ENCODE results near the gene SRGAP3.
"Not testable (repeated sequence)": the region's sequence is repeated elsewhere in the genome, so short reads cannot be mapped to it uniquely, and the experiment has no call there.

The SRGAP3 gene

DNA sequence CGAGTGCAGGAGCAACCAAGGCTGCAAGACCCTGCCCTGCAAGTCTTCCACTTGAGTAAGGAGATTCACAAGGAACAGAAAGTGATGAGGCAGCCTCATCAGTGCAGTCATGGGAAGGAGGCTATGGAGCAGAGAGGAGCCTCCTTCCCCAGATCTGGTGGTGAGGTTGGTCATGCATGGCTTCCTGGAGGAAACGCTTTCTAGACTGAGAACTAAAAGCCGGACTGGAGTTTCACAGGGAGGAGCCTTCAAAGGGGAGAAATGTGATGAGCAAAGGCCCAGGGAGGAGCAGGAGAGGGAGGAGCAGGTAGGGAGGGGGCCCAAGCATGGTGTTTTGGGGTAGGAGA, 139.9 kb downstream of the SRGAP3 start:
- no peak for DNase-seq

- DNase-seq = no peak
Observed at GRCh38 chr3:9108876-9109567, 140.4 kb downstream of the SRGAP3 start.

- DNase-seq = no peak
Observed at GRCh38 chr3:9107738-9108137, 141.7 kb downstream of the SRGAP3 start.

GRCh38 chr3:9105421-9105820, 144.0 kb downstream of the SRGAP3 start:
- no peak for DNase-seq

DNA sequence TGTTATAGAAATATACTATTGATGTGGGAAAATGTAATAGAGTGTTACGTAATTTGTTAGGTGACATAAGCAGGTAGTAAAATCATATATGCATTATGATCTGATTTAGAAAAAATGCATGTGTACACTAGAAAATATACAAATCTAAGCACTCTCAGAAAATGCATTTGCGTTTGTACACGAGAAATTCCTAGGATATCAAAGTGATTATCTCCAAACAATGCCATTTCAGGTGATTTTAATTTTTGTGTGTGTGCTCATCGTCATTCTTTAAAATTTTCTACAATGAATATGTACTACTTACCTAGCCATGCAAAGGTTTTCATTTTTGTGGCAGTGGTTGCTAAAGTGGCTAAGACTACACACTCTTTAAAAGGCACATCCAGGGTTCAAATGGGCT, 145.3 kb downstream of the SRGAP3 start:
- no peak for DNase-seq

GRCh38 chr3:9102240-9102981, 147.0 kb downstream of the SRGAP3 start:
- DNase-seq = no peak

DNA sequence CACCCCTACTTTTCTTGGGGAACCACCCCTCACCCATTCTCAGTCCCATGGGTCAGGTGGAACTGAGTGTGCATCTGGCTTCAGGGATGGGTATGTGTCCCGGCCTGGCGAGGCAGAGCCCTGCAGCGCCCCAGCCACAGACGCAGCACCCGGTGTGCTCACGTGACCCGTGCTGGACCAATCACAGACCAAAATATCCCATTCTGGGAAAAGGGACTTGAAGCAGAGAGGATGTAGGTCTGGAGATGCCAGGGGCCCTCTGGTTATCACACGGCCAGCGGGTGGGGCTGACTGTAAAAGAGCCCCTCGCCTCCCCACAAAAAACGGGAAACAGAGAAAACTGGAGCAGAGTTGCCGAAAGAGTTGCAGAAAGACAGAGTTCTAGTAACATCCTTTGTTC, 148.2 kb downstream of the SRGAP3 start:
- DNase-seq = no peak

DNA sequence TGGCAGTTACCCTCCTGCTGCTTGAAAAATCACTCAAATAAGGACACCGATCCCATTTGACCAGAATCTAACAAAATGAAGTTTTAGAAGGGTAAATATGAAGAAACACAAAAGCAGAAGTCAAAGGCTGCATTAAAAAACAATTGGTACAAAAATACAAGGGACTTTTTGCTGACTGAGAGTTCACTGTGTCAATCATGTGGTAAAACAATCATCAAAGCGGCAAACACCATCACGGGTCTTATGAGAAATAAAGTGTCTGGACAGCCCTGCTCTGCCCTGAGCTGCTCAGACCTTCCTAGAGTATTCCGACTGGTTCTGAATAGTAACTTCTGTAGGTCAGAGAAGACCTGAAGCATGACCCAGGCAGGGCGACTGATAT, 148.9 kb downstream of the SRGAP3 start:
- no peak for DNase-seq

DNA sequence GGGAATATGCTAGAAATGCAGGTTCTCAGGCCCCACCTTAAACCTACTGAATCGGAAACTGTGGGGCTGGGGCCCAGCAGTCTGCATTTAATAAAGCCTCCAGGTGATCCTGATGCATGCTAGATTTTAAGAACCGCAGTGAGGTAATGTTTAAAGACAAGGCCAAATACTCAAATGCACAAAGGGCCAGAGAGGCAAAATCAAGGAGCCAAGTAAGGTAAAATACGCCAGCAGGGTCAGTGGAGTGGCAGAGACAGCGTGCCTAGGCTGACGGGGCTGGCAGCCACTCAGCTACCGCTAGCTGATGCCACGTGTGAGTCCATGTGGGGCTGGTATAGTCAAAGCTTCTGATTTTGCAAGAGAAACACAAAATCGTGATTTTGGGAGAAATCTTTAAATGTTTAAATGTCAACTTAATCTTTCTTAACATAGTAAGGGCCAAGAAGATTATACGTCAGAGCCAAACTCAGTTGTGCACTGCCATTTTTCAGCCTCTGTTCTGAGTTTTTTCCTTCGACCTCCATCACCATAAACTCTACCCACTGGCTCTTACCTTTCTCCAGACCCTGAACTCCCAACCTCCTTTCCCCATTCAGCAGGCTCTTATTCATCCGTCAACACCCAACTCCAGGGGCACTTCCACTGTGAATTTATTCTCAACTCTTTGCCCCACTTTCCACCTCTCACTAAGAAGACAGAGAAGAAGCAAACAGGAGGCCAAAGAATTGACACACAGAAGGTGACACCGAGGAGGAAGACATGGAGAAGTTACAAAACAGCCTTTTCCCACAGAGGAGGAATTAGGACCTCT, 149.5 kb downstream of the SRGAP3 start:
- no peak for DNase-seq

DNA sequence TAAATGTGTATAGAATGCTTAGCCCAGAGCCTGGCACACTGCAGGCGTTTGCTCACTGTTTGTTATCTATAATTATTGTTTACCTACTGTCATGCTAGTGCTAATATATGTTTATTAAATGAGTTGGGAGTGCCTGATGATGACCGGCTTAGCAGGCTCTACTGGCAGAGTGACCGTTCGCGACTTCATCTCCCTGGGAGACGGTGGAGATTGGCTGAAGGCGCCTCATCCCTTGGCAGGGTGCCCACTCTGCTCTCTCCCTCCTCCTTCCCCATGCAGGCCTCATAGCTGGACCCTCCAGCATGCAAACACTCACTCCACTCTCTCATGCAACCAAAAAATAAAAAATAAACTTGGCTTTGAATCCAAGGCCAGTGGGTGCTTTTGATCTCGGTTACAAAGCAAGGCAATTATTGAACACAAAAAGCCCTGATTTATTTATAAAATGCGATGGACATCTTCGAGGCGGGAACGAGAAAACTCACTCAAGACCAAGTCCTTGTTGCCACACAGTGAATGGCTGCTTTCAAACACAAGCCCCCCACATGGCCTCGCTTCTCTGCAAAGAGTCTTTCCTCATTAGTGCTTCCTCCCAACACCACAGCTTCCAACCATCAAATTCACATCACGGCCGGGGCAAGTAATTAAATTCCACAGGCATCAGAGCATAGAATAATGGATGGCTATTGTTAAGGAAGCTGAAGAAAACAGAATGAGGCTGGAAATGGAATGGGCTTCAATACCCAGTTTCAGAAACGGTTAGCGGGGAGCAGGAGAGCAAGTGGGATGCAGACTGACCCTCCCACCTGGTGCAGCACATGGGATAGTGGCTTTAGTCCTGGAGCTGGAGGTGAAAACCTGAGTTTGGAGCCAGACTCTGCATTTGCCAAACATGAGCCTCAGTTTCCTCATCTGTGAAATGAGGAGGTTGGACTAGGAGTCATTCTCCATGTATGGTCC, 150.4 kb downstream of the SRGAP3 start:
- DNase-seq = no peak

GRCh38 chr3:9097495-9097894, 152.0 kb downstream of the SRGAP3 start:
- no peak for DNase-seq

GRCh38 chr3:9091486-9092235, 157.8 kb downstream of the SRGAP3 start:
- DNase-seq = no peak

DNA sequence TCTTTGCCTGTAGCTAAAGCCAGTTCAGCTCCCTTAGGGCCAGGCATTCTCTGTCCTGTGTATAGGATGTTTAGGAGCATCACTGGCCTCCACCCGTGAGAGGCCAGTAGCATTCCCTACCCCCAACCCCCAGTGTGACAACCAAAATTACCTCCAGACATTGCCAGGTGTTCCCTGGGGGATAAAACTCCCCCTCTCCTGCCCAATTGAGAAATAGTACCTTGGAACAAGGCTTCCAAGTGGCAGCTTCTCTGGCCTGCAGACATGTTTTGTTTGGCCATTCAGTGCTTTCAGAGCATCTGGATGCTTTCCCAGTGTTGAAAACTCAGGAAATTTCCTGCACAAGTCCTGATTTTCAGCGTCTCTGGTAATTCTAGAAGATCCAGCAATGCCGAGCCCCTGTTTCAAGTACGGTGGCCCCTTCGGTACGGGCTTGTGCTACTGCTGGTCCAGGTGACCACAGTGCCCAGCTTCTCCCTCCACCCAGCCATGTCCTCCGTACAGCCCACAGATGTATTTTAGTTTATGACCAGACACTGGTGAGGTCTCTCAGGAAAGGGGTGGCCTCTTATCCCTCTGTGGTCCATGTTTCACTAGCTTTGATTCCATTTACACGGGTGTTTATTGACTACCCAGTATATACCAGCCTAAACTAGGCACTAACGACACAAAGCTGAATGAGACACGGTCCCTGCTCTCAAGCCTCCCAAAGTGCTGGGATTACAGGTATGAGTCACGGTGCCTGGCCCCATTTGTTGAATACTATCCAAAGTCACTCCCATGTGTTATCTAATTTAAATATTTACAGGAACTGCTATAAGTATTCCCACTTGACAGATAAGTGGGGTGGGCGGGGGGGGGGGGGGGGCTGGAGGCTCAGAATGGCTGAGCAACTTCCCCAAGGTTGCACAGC, 160.7 kb downstream of the SRGAP3 start:
- DNase-seq = no peak

GRCh38 chr3:9087831-9088413, 161.5 kb downstream of the SRGAP3 start:
- no peak for DNase-seq

DNA sequence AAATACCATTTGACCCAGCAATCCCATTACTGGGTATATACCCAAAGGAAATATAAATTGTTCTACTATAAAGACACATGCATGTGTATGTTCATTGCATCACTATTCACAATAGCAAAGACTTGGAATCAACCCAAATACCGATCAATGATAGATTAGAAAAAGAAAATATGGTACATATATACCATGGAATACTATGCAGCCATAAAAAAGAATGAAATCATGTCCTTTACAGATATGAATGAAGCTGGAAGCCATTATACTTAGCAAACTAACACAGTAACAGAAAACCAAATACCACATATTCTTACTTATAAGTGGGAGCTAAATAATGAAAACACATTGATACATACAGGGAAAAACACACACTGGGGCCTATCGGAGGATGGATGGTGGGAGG, 164.0 kb downstream of the SRGAP3 start:
- not testable (repeated sequence) for DNase-seq

- no peak for DNase-seq
Observed at GRCh38 chr3:9081184-9081818, 168.1 kb downstream of the SRGAP3 start.

DNA sequence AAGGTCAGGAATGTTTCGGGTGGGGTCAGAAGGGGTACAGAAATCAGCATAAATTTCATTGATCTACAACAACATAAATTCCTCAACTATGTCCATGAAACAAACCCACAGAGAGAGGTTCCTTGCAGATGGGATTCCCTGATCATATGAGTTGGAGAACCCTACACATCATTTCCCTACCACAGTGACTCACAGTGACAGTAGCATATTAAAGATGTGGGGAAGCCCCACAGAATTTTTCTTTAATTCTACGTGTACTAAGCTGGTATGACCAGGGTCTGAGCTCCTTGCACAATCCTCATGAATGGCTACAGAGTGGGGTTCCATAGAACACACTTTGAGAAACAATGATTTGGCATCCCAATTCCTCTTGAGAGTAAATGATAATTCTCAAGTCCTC, 169.3 kb downstream of the SRGAP3 start:
- no peak for DNase-seq

DNA sequence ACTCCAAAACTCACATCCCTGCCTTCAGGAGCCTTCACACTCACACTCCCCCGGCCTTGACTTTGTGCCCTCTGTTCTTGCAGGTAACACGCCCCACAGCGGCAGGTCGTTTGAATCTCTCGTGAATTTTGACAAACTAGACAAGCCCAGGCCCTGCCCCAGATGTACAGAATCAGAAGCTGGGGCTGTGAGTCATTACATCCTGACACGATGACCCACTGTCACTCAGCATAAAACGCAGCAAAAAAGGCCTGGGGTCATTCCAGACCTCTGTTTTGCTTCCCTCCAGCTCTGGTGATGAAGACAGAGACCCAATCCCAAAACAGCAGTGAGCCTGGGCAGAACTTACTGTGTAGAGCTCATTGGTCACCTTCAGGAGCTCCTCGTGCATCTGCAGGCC, 169.8 kb downstream of the SRGAP3 start:
- no peak for DNase-seq

GRCh38 chr3:9078561-9079240, 170.7 kb downstream of the SRGAP3 start:
- no peak for DNase-seq

All from activated CD8-positive, alpha-beta memory T cell treated with anti-CD3 and anti-CD28 coated beads, Interleukin-2, amount 50 U/mL, for 48 hours (primary cell).